ENCODE data around the gene RFX1. TPM values are rescaled to one million over a fixed set of nuclear protein-coding genes. Genes with fewer than 3 reads are reported as not detected.

Gene RFX1
- total RNA-seq, 2 experiments from 2014 or later: 14.6 to 16.3 TPM

DNA sequence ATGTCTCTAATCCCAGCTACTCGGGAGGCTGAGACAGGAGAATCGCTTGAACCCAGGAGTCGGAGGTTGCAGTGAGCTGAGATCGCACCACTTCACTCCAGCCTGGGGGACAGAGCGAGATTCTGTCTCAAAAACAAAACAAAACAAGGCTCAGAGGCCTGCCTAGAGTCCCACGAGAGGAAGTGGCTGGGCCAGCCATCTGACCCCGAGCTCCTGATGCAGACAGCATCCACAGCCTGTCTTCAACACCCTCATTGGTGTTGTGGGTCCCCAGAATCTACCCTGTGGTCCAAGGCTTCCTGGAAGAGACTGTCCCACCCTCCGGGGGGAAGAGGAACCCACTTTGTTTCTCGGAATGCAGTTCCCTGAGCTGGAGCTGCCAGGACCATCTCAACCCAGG, 24.7 kb downstream of the RFX1 start:
- H3K9me3 ChIP-seq (ENCODE audit: control insufficient read depth in 1 of 2, insufficient read depth in 1 of 2, low read length in 2 of 2): no peaks in the 10 kb centered on the region
- Mint-ChIP-seq H3K27ac (peak overlapping the region; percentile 56), H3K4me1 (ENCODE audit: low read depth) (peaks cover 59% of the 10 kb centered on the region), H3K36me3 (ENCODE audit: low read depth) (peaks cover 4% of the 10 kb centered on the region), H3K4me3 (no peak overlapping the region), H3K27me3 (no peaks in the 10 kb centered on the region), H3K9me3 (no peaks in the 10 kb centered on the region)
- H3K36me3 ChIP-seq (ENCODE audit: insufficient read depth, low read length): peaks cover 15% of the 10 kb centered on the region
- intact Hi-C loops (cut with DNase I, micrococcal nuclease): no loop called here
- TF ChIP-seq, protein P1, sequence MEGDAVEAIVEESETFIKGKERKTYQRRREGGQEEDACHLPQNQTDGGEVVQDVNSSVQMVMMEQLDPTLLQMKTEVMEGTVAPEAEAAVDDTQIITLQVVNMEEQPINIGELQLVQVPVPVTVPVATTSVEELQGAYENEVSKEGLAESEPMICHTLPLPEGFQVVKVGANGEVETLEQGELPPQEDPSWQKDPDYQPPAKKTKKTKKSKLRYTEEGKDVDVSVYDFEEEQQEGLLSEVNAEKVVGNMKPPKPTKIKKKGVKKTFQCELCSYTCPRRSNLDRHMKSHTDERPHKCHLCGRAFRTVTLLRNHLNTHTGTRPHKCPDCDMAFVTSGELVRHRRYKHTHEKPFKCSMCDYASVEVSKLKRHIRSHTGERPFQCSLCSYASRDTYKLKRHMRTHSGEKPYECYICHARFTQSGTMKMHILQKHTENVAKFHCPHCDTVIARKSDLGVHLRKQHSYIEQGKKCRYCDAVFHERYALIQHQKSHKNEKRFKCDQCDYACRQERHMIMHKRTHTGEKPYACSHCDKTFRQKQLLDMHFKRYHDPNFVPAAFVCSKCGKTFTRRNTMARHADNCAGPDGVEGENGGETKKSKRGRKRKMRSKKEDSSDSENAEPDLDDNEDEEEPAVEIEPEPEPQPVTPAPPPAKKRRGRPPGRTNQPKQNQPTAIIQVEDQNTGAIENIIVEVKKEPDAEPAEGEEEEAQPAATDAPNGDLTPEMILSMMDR (IDR thresholded peaks at IDR 0.05): no peak
- H3K4me3 ChIP-seq (ENCODE audit: low read length): no peak overlapping the region
- H3K4me1 ChIP-seq (ENCODE audit: insufficient read depth, low read length): peaks cover 78% of the 10 kb centered on the region
- no peaks in the 10 kb centered on the region for H3K27me3 ChIP-seq (ENCODE audit: control insufficient read depth in 1 of 2, insufficient read depth in 2 of 2, low read length in 2 of 2)
- H3K27ac ChIP-seq (ENCODE audit: low read depth in 1 of 2, low read length in 2 of 2): no peak overlapping the region
- DNase-seq (no peak), ATAC-seq (ENCODE audit: poor library complexity) (no peak)
- ChIA-PET POLR2A (interaction anchor here (1.7 kb wide), 1 partner anchor 50 kb away, joined by 5 read pairs; the partner anchor contains the start of gene IL27RA), CTCF (no interaction called here)

DNA sequence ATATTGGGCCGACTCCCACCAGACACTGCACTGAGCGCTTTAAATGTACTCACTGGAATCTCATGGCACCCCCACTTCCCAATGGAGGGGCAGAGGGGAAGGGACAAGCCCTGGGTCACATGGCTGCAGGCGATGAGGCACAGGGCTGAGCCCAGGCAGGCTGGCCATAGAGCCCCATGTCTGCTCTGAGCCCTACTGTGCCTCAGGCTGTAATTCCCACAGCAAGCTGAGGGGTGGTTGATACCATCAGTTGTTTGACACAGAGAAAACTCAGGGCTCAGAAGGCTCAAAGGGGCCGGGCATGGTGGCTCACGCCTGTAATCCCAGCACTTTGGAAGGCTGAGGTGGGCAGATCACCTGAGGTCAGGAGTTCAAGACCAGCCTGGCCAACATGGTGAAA, 25.1 kb downstream of the RFX1 start:
- DNase-seq (no peak), ATAC-seq (ENCODE audit: poor library complexity) (no peak)
- Histone ChIP-seq H3K4me3 (ENCODE audit: low read length) (no peak overlapping the region), H3K9me3 (ENCODE audit: control insufficient read depth in 1 of 2, insufficient read depth in 1 of 2, low read length in 2 of 2) (no peaks in the 10 kb centered on the region), H3K27ac (ENCODE audit: low read depth in 1 of 2, low read length in 2 of 2) (no peak overlapping the region), H3K27me3 (ENCODE audit: control insufficient read depth in 1 of 2, insufficient read depth in 2 of 2, low read length in 2 of 2) (no peaks in the 10 kb centered on the region), H3K36me3 (ENCODE audit: insufficient read depth, low read length) (peaks cover 18% of the 10 kb centered on the region), H3K4me1 (ENCODE audit: insufficient read depth, low read length) (peaks cover 73% of the 10 kb centered on the region)
- Mint-ChIP-seq H3K4me3 (no peak overlapping the region), H3K27ac (peak overlapping the region; percentile 56), H3K9me3 (no peaks in the 10 kb centered on the region), H3K4me1 (ENCODE audit: low read depth) (peaks cover 55% of the 10 kb centered on the region), H3K36me3 (ENCODE audit: low read depth) (peaks cover 4% of the 10 kb centered on the region), H3K27me3 (no peaks in the 10 kb centered on the region)
- TF ChIP-seq, protein P1 (IDR thresholded peaks at IDR 0.05): no peak
- POLR2A ChIA-PET: interaction anchor here (1.7 kb wide), 1 partner anchor 51 kb away, joined by 5 read pairs; the partner anchor contains the start of gene IL27RA
- CTCF ChIA-PET: no interaction called here
- intact Hi-C loops (cut with DNase I, micrococcal nuclease): no loop called here

DNA sequence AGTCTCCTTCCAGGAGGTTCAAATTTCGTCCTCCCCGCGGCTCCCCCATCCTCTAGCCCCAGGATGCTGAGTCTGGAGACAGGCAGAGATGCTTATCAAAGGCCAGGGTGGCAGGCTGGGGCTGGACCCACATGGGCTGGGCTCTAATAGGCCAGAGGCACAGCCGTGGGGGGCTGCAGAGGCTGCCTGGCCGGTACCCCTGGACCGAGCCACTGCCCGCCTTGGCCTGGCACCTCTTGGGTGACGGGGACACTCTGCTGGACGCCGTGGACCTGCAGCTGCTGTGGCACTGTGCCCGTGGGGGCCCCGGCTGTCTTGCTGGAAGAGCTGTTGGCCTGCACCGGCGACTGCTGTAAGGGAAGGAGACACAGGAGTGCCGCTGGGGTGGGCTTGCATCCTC, 25.8 kb downstream of the RFX1 start:
- H3K9me3 ChIP-seq (ENCODE audit: control insufficient read depth in 1 of 2, insufficient read depth in 1 of 2, low read length in 2 of 2): no peaks in the 10 kb centered on the region
- no peaks in the 10 kb centered on the region for H3K27me3 ChIP-seq (ENCODE audit: control insufficient read depth in 1 of 2, insufficient read depth in 2 of 2, low read length in 2 of 2)
- Mint-ChIP-seq H3K27me3 (no peaks in the 10 kb centered on the region), H3K27ac (no peak overlapping the region), H3K4me3 (no peak overlapping the region), H3K36me3 (ENCODE audit: low read depth) (peaks cover 4% of the 10 kb centered on the region), H3K4me1 (ENCODE audit: low read depth) (peaks cover 48% of the 10 kb centered on the region), H3K9me3 (no peaks in the 10 kb centered on the region)
- ChIA-PET CTCF (no interaction called here), POLR2A (interaction anchor here (1.7 kb wide), 1 partner anchor 51 kb away, joined by 5 read pairs; the partner anchor contains the start of gene IL27RA)
- TF ChIP-seq, protein P1 (IDR thresholded peaks at IDR 0.05): no peak
- H3K36me3 ChIP-seq (ENCODE audit: insufficient read depth, low read length): peaks cover 24% of the 10 kb centered on the region
- peaks cover 67% of the 10 kb centered on the region for H3K4me1 ChIP-seq (ENCODE audit: insufficient read depth, low read length)
- no peak overlapping the region for H3K27ac ChIP-seq (ENCODE audit: low read depth in 1 of 2, low read length in 2 of 2)
- ATAC-seq (ENCODE audit: poor library complexity) (no peak), DNase-seq (peak in 1 of 14 experiments; percentile 27)
- H3K4me3 ChIP-seq (ENCODE audit: low read length): no peak overlapping the region
- intact Hi-C loops (cut with DNase I, micrococcal nuclease): no loop called here

Data from CD4-positive, alpha-beta T cell (primary cell).